OCI-LY1 (cell line): Measurements from ENCODE around the gene FHIT.

ENCODE experiments used
- H2AFZ ChIP-seq: fragments of 200-600 bp; sonication (generic), shearing (Covaris generic); 2 replicates; pipeline ENCODE4 v1.6.0; 2014; ENCODE audit warnings: antibody characterized with exemption, mild to moderate bottlenecking, low read length
- H3F3A ChIP-seq: fragments of 200-600 bp; sonication (generic), shearing (Covaris generic); 2 replicates; pipeline ENCODE4 v1.6.0; 2014; ENCODE audit warnings: mild to moderate bottlenecking, antibody characterized with exemption, low read length, moderate library complexity; ENCODE audit not compliant: insufficient read depth
- H3K27ac ChIP-seq: fragments of 200-600 bp; sonication (generic); 2 replicates; pipeline ENCODE4 v1.5.1; 2014; ENCODE audit warnings: low read length, mixed run types, mild to moderate bottlenecking, low read depth; ENCODE audit not compliant: poor library complexity, severe bottlenecking
- H3K27me3 ChIP-seq: fragments of 200-600 bp; sonication (generic); 2 replicates; pipeline ENCODE4 v1.6.0; 2014; ENCODE audit warnings: antibody characterized with exemption, mild to moderate bottlenecking, low read length, moderate library complexity; ENCODE audit not compliant: insufficient read depth
- H3K36me3 ChIP-seq: fragments of 200-600 bp; sonication (generic); 2 replicates; pipeline ENCODE4 v1.6.1; 2014; ENCODE audit warnings: mild to moderate bottlenecking, antibody characterized with exemption, low read length, moderate library complexity, mixed read lengths; ENCODE audit not compliant: insufficient read depth
- H3K4me1 ChIP-seq: fragments of 200-600 bp; sonication (generic); 2 replicates; pipeline ENCODE4 v1.5.1; 2014; ENCODE audit warnings: mild to moderate bottlenecking, low read length, moderate library complexity; ENCODE audit not compliant: insufficient read depth, severe bottlenecking
- H3K4me2 ChIP-seq: fragments of 200-600 bp; sonication (generic), shearing (Covaris generic); 2 replicates; pipeline ENCODE4 v1.6.1; 2014; ENCODE audit warnings: low read length
- H3K4me3 ChIP-seq: fragments of 200-600 bp; sonication (generic); 2 replicates; pipeline ENCODE4 v1.5.1; 2014; ENCODE audit warnings: low read length, low read depth, mild to moderate bottlenecking, mixed read lengths; ENCODE audit not compliant: poor library complexity, severe bottlenecking
- H3K79me2 ChIP-seq: fragments of 200-600 bp; shearing (Covaris generic); 2 replicates; pipeline ENCODE4 v1.6.1; 2016; ENCODE audit warnings: mixed run types, low read length, mixed read lengths; ENCODE audit not compliant: insufficient read depth
- H3K9ac ChIP-seq: fragments of 200-600 bp; sonication (generic), shearing (Covaris generic); 2 replicates; pipeline ENCODE4 v1.6.1; 2014; ENCODE audit warnings: mild to moderate bottlenecking, low read length, mixed read lengths
- H3K9me2 ChIP-seq: fragments of 200-600 bp; sonication (generic), shearing (Covaris generic); 2 replicates; pipeline ENCODE4 v1.6.1; 2014; ENCODE audit warnings: low read depth, mild to moderate bottlenecking, low read length, mixed read lengths
- H3K9me3 ChIP-seq: fragments of 200-600 bp; shearing (Covaris generic); 2 replicates; pipeline ENCODE4 v1.6.1; 2014; ENCODE audit warnings: low read length, mixed read lengths
- H4K20me1 ChIP-seq: fragments of 200-600 bp; sonication (generic), shearing (Covaris generic); 2 replicates; pipeline ENCODE4 v1.6.0; 2016; ENCODE audit warnings: mild to moderate bottlenecking, low read length; ENCODE audit not compliant: insufficient read depth
- EZH2 ChIP-seq: fragments of 200-600 bp; sonication (generic), shearing (Covaris generic); IDR thresholded peaks from 2 replicates; pipeline ENCODE4 v1.8.0; 2017; ENCODE audit warnings: borderline replicate concordance, mixed run types, mild to moderate bottlenecking, antibody characterized with exemption, low read length, moderate library complexity, mixed read lengths
- TF ChIP-seq, protein P1 (sequence below): fragments of 200-600 bp; sonication (generic), shearing (Covaris generic); IDR thresholded peaks from 2 replicates; pipeline ENCODE4 v1.5.1; 2017; ENCODE audit warnings: mild to moderate bottlenecking, antibody characterized with exemption, low read length, moderate library complexity, mixed read lengths

The FHIT gene

DNA sequence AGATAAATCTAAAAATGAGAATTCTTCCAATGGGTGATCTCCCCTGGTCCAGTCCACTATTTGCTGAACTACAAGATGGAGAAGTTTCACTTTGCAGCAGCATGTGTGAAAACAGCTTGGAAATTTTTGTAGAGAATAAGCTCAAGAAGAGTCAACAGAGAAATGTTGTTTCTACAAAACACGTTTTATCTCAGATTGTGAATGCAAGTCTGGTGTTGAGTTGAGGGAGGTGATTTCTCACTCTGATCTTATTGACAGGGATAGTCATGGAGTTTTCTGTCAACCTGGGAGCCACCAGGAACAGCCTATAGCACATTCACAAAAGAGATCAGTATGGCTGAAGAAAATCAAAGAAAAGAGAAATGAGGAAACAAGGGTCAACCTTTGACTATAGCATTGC lies 1220.3 kb downstream of the FHIT start:
- no peaks in the 10 kb centered on the region for H3K36me3 ChIP-seq
- H3K79me2 ChIP-seq, result no peaks in the 10 kb centered on the region
- H3K27ac ChIP-seq, result no peak overlapping the region
- peaks cover 2% of the 10 kb centered on the region for H3K4me1 ChIP-seq
- H3K9ac ChIP-seq, result no peak overlapping the region
- H3K9me2 ChIP-seq, result no peaks in the 10 kb centered on the region
- no peak overlapping the region for H2AFZ ChIP-seq
- no peaks in the 10 kb centered on the region for H3K9me3 ChIP-seq
- H3K4me2 ChIP-seq, result no peak overlapping the region
- H3K27me3 ChIP-seq, result no peaks in the 10 kb centered on the region
- no peak overlapping the region for H3K4me3 ChIP-seq
- TF ChIP-seq EZH2, result no peak
- TF ChIP-seq, protein P1, sequence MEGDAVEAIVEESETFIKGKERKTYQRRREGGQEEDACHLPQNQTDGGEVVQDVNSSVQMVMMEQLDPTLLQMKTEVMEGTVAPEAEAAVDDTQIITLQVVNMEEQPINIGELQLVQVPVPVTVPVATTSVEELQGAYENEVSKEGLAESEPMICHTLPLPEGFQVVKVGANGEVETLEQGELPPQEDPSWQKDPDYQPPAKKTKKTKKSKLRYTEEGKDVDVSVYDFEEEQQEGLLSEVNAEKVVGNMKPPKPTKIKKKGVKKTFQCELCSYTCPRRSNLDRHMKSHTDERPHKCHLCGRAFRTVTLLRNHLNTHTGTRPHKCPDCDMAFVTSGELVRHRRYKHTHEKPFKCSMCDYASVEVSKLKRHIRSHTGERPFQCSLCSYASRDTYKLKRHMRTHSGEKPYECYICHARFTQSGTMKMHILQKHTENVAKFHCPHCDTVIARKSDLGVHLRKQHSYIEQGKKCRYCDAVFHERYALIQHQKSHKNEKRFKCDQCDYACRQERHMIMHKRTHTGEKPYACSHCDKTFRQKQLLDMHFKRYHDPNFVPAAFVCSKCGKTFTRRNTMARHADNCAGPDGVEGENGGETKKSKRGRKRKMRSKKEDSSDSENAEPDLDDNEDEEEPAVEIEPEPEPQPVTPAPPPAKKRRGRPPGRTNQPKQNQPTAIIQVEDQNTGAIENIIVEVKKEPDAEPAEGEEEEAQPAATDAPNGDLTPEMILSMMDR, result no peak
- no peaks in the 10 kb centered on the region for H4K20me1 ChIP-seq
- no peaks in the 10 kb centered on the region for H3F3A ChIP-seq

DNA sequence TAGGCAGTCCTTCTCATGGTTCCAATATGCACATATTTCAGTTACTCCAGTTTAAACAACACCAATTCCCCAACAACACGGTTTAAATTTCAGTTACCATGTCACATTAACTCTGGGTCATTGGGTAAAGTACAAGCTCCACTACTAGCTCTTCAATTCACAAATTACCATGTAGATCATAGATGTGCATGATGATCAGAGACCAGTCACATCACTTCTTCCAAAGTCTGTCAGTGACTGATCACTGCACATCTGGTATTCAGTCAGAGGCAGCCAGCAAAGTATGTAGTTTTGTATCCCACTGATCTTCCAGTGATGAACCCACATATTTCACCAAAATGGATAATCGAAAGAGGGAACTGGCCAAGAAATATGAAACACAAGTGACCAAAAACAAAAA lies 1223.0 kb downstream of the FHIT start:
- peaks cover 8% of the 10 kb centered on the region for H3K4me1 ChIP-seq
- H3K79me2 ChIP-seq, result no peaks in the 10 kb centered on the region
- H3K9ac ChIP-seq, result no peak overlapping the region
- H3K9me2 ChIP-seq, result no peaks in the 10 kb centered on the region
- TF ChIP-seq, protein P1, result no peak
- no peak for TF ChIP-seq EZH2
- H3K4me3 ChIP-seq, result no peak overlapping the region
- H3K4me2 ChIP-seq, result no peak overlapping the region
- H3F3A ChIP-seq, result no peaks in the 10 kb centered on the region
- H3K36me3 ChIP-seq, result no peaks in the 10 kb centered on the region
- H3K9me3 ChIP-seq, result no peaks in the 10 kb centered on the region
- no peak overlapping the region for H2AFZ ChIP-seq
- no peaks in the 10 kb centered on the region for H4K20me1 ChIP-seq
- no peaks in the 10 kb centered on the region for H3K27me3 ChIP-seq
- no peak overlapping the region for H3K27ac ChIP-seq

DNA sequence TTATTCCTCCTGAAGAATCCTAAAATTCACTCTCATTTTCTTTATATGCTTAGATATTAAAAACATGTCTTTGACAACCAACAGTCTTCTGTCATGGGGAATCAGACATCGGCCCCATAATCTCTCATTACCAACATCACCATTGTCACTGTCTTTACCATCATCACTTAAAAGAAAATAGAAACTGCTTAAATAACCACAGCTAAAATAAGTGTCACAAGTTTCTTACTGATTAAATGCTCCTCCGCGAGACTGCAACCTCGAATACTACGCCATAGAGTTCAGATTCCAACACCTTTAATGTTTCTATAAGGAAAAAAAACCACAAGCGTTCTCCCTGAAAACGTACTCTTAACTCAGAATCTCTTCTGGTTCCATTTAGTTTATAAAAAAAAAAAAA lies 1223.9 kb downstream of the FHIT start:
- Histone ChIP-seq H3K9ac (no peak overlapping the region), H3K4me1 (peaks cover 8% of the 10 kb centered on the region), H3K27me3 (no peaks in the 10 kb centered on the region), H3K27ac (no peak overlapping the region), H2AFZ (no peak overlapping the region), H3K36me3 (no peaks in the 10 kb centered on the region), H3F3A (no peaks in the 10 kb centered on the region), H4K20me1 (no peaks in the 10 kb centered on the region), H3K4me2 (no peak overlapping the region), H3K79me2 (no peaks in the 10 kb centered on the region), H3K9me3 (no peaks in the 10 kb centered on the region), H3K4me3 (no peak overlapping the region), H3K9me2 (no peaks in the 10 kb centered on the region)
- TF ChIP-seq, protein P1, result no peak
- TF ChIP-seq EZH2, result no peak
